Activated naive CD4-positive, alpha-beta T cell treated with anti-CD3 and anti-CD28 coated beads, Interleukin-2, amount 50 U/mL, for 16 hours (primary cell): ENCODE measurements around the gene FASN.
"Not testable (repeated sequence)": the region's sequence is repeated elsewhere in the genome, so short reads cannot be mapped to it uniquely, and the experiment has no call there.

Source experiments
- DNase-seq: peaks from one replicate; pipeline ENCODE4 v3.0.0-alpha.2; 2020

The FASN gene

GRCh38 chr17:82054351-82055022 is 43.5 kb downstream of the FASN start:
- no peak for DNase-seq

GRCh38 chr17:82053556-82054263 is 44.3 kb downstream of the FASN start:
- DNase-seq: no peak

- DNase-seq: no peak
These were observed 44.9 kb downstream of the FASN start for GRCh38 chr17:82053130-82053529.

GRCh38 chr17:82052638-82053059 is 45.4 kb downstream of the FASN start:
- DNase-seq: no peak

- peak; percentile 90 for DNase-seq
These were observed 46.0 kb downstream of the FASN start, which contains the start of the genes GPS1 and RFNG for GRCh38 chr17:82051776-82052637. GPS1 (plus strand) TSS chr17:82051898; CDS start chr17:82051932, 34 bp downstream. RFNG (minus strand) TSS chr17:82051811; CDS start chr17:82051766, 45 bp downstream.

GRCh38 chr17:82050761-82051641 is 47.0 kb downstream of the FASN start:
- no peak for DNase-seq

- no peak for DNase-seq
These were observed 47.8 kb downstream of the FASN start for GRCh38 chr17:82050152-82050760.

GRCh38 chr17:82049521-82049971 is 48.5 kb downstream of the FASN start:
- no peak for DNase-seq

- no peak for DNase-seq
These were observed 48.9 kb downstream of the FASN start for GRCh38 chr17:82049106-82049505.

GRCh38 chr17:82048571-82048971 is 49.5 kb downstream of the FASN start:
- DNase-seq: no peak

- no peak for DNase-seq
These were observed 50.0 kb downstream of the FASN start for GRCh38 chr17:82047914-82048570.

- no peak for DNase-seq
These were observed 50.7 kb downstream of the FASN start for GRCh38 chr17:82047379-82047778.

GRCh38 chr17:82046903-82047302 is 51.1 kb downstream of the FASN start:
- DNase-seq: no peak

GRCh38 chr17:82045936-82046484 is 52.0 kb downstream of the FASN start:
- no peak for DNase-seq

- no peak for DNase-seq
These were observed 54.5 kb downstream of the FASN start for GRCh38 chr17:82043507-82043906.

GRCh38 chr17:82042649-82043048 is 55.4 kb downstream of the FASN start:
- DNase-seq: no peak

GRCh38 chr17:82041144-82041814 is 56.8 kb downstream of the FASN start:
- DNase-seq: no peak

GRCh38 chr17:82039695-82040299 is 58.2 kb downstream of the FASN start:
- no peak for DNase-seq

GRCh38 chr17:82038796-82039409 is 59.1 kb downstream of the FASN start:
- DNase-seq: not testable (repeated sequence)

GRCh38 chr17:82037889-82038195 is 60.2 kb downstream of the FASN start:
- DNase-seq: no peak
